Measurements from ENCODE around the gene CHRNG. TPM values are rescaled to one million over a fixed set of nuclear protein-coding genes. Genes with fewer than 3 reads are reported as not detected.

Gene CHRNG
- total RNA-seq (2014; rRNA removed; shearing (Covaris generic)), result not detected in 2 replicates

- DNase-seq (ENCODE audit: low read depth in 1 of 2, low spot score in 2 of 2), result no peak
- Histone ChIP-seq H3K27me3 (replicated peaks) (no peaks in the 10 kb centered on the region), H3K27ac (no peak within 1 kb of the TSS), H3K4me1 (replicated peaks) (no peaks in the 10 kb centered on the region), H3K4me3 (no peak within 1 kb of the TSS), H3K9me3 (replicated peaks) (peaks cover 5% of the 10 kb centered on the region; the same call in 1 of the 2 replicates), H3K36me3 (no peaks in the 10 kb centered on the region)
Measured at GRCh38 chr2:232539298-232540231, at the start of gene CHRNG. CHRNG (plus strand) TSS chr2:232539692; CDS start chr2:232539748, 56 bp downstream.

GRCh38 chr2:232490221-232491138 lies 49.0 kb upstream of the CHRNG start:
- H3K4me1 ChIP-seq (replicated peaks), result 0 out of 2 replicates have a peak, but pooled peaks cover 4% of the 10 kb centered on the region
- H3K27ac ChIP-seq, result no peak overlapping the region
- no peak overlapping the region for H3K4me3 ChIP-seq
- H3K9me3 ChIP-seq (replicated peaks), result no peaks in the 10 kb centered on the region
- no peak for DNase-seq (ENCODE audit: low read depth in 1 of 2, low spot score in 2 of 2)
- H3K27me3 ChIP-seq (replicated peaks), result peaks cover 52% of the 10 kb centered on the region
- no peaks in the 10 kb centered on the region for H3K36me3 ChIP-seq

GRCh38 chr2:232491139-232491780 lies 48.2 kb upstream of the CHRNG start:
- Histone ChIP-seq H3K27me3 (replicated peaks) (peaks cover 45% of the 10 kb centered on the region), H3K9me3 (replicated peaks) (no peaks in the 10 kb centered on the region)

GRCh38 chr2:232492236-232492848 lies 47.1 kb upstream of the CHRNG start:
- Histone ChIP-seq H3K36me3 (no peaks in the 10 kb centered on the region), H3K27ac (no peak overlapping the region), H3K27me3 (replicated peaks) (peaks cover 34% of the 10 kb centered on the region), H3K9me3 (replicated peaks) (no peaks in the 10 kb centered on the region), H3K4me1 (replicated peaks) (0 out of 2 replicates have a peak, but pooled peaks cover under 1% of the 10 kb centered on the region), H3K4me3 (no peak overlapping the region)
- DNase-seq (ENCODE audit: low read depth in 1 of 2, low spot score in 2 of 2), result no peak

More at GRCh38 chr2:232491139-232491780, 48.2 kb upstream of the CHRNG start:
- 0 out of 2 replicates have a peak, but pooled peaks cover 4% of the 10 kb centered on the region for H3K4me1 ChIP-seq (replicated peaks)
- no peak for DNase-seq (ENCODE audit: low read depth in 1 of 2, low spot score in 2 of 2)
- no peak overlapping the region for H3K27ac ChIP-seq
- H3K36me3 ChIP-seq, result no peaks in the 10 kb centered on the region
- no peak overlapping the region for H3K4me3 ChIP-seq

- Histone ChIP-seq H3K27me3 (replicated peaks) (peaks cover 28% of the 10 kb centered on the region), H3K4me3 (no peak overlapping the region), H3K9me3 (replicated peaks) (no peaks in the 10 kb centered on the region), H3K4me1 (replicated peaks) (no peaks in the 10 kb centered on the region), H3K36me3 (no peaks in the 10 kb centered on the region), H3K27ac (no peak overlapping the region)
- no peak for DNase-seq (ENCODE audit: low read depth in 1 of 2, low spot score in 2 of 2)
Measured at GRCh38 chr2:232492963-232493700, 46.4 kb upstream of the CHRNG start.

- no peak for DNase-seq (ENCODE audit: low read depth in 1 of 2, low spot score in 2 of 2)
- Histone ChIP-seq H3K9me3 (replicated peaks) (no peaks in the 10 kb centered on the region), H3K27ac (no peak overlapping the region), H3K36me3 (no peaks in the 10 kb centered on the region), H3K27me3 (replicated peaks) (peaks cover 20% of the 10 kb centered on the region), H3K4me1 (replicated peaks) (no peaks in the 10 kb centered on the region), H3K4me3 (no peak overlapping the region)
Measured at GRCh38 chr2:232493701-232494474, 45.6 kb upstream of the CHRNG start.

GRCh38 chr2:232494542-232494941 lies 45.0 kb upstream of the CHRNG start:
- no peak overlapping the region for H3K4me3 ChIP-seq
- no peaks in the 10 kb centered on the region for H3K36me3 ChIP-seq
- no peak for DNase-seq (ENCODE audit: low read depth in 1 of 2, low spot score in 2 of 2)
- H3K9me3 ChIP-seq (replicated peaks), result no peaks in the 10 kb centered on the region
- no peak overlapping the region for H3K27ac ChIP-seq
- H3K27me3 ChIP-seq (replicated peaks), result peaks cover 18% of the 10 kb centered on the region
- no peaks in the 10 kb centered on the region for H3K4me1 ChIP-seq (replicated peaks)

GRCh38 chr2:232495292-232495691 lies 44.2 kb upstream of the CHRNG start:
- Histone ChIP-seq H3K4me3 (no peak overlapping the region), H3K9me3 (replicated peaks) (no peaks in the 10 kb centered on the region), H3K4me1 (replicated peaks) (no peaks in the 10 kb centered on the region), H3K36me3 (no peaks in the 10 kb centered on the region), H3K27ac (no peak overlapping the region), H3K27me3 (replicated peaks) (peaks cover 18% of the 10 kb centered on the region)
- no peak for DNase-seq (ENCODE audit: low read depth in 1 of 2, low spot score in 2 of 2)

GRCh38 chr2:232496501-232497270 lies 42.8 kb upstream of the CHRNG start:
- Histone ChIP-seq H3K36me3 (no peaks in the 10 kb centered on the region), H3K4me3 (no peak overlapping the region), H3K27me3 (replicated peaks) (peaks cover 22% of the 10 kb centered on the region), H3K4me1 (replicated peaks) (no peaks in the 10 kb centered on the region), H3K9me3 (replicated peaks) (no peaks in the 10 kb centered on the region), H3K27ac (no peak overlapping the region)
- no peak for DNase-seq (ENCODE audit: low read depth in 1 of 2, low spot score in 2 of 2)

- no peak for DNase-seq (ENCODE audit: low read depth in 1 of 2, low spot score in 2 of 2)
- H3K27ac ChIP-seq, result no peak overlapping the region
- no peak overlapping the region for H3K4me3 ChIP-seq
- peaks cover 21% of the 10 kb centered on the region for H3K27me3 ChIP-seq (replicated peaks)
- no peaks in the 10 kb centered on the region for H3K9me3 ChIP-seq (replicated peaks)
- no peaks in the 10 kb centered on the region for H3K36me3 ChIP-seq
- no peaks in the 10 kb centered on the region for H3K4me1 ChIP-seq (replicated peaks)
Measured at GRCh38 chr2:232497348-232497747, 42.1 kb upstream of the CHRNG start.

GRCh38 chr2:232498452-232498851 lies 41.0 kb upstream of the CHRNG start:
- no peaks in the 10 kb centered on the region for H3K36me3 ChIP-seq
- no peak overlapping the region for H3K4me3 ChIP-seq
- peaks cover 23% of the 10 kb centered on the region for H3K27me3 ChIP-seq (replicated peaks)
- no peak for DNase-seq (ENCODE audit: low read depth in 1 of 2, low spot score in 2 of 2)
- no peaks in the 10 kb centered on the region for H3K9me3 ChIP-seq (replicated peaks)
- no peak overlapping the region for H3K27ac ChIP-seq
- H3K4me1 ChIP-seq (replicated peaks), result no peaks in the 10 kb centered on the region; the same call in 1 of the 2 replicates

All from SJSA1 (cell line).